ENCODE measurements around the gene LDAH.

LDAH gene

DNA sequence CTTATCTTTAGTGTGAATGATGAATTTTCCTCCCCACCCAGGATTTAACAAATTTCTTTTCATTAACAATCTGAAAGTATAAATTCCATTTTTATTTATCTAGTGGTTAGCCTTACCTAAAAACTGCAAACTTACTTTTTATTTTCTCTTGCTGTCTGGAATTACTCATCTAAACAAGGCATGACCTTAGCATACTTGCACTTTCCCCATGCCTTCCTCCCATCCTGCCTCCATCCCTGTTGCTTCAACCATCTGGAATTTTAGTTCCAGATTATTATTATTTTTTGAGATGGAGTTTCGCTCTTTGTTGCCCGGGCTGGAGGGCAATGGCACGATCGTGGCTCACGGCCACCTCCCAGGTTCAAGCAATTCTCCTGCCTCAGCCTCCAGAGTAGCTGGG lies 120.3 kb downstream of the LDAH start:
- no peaks in the 10 kb centered on the region for H3K9me3 ChIP-seq (ENCODE audit: control insufficient read depth, insufficient read depth, low read length)
- H3K27me3 ChIP-seq (ENCODE audit: control insufficient read depth, insufficient read depth, low read length): no peaks in the 10 kb centered on the region
- H3K27ac ChIP-seq (ENCODE audit: low read length): no peak overlapping the region
- no peaks in the 10 kb centered on the region for H3K36me3 ChIP-seq (ENCODE audit: control insufficient read depth, insufficient read depth, low read length)
- H3K4me1 ChIP-seq (ENCODE audit: control insufficient read depth, insufficient read depth, low read length): no peaks in the 10 kb centered on the region
- no CpG with 5 or more reads among the region's 5 CpGs for WGBS (ENCODE audit: insufficient coverage, insufficient read length)
- no peak overlapping the region for H3K4me3 ChIP-seq (ENCODE audit: low read length)
- no peak for DNase-seq (ENCODE audit: low read depth, low spot score)

DNA sequence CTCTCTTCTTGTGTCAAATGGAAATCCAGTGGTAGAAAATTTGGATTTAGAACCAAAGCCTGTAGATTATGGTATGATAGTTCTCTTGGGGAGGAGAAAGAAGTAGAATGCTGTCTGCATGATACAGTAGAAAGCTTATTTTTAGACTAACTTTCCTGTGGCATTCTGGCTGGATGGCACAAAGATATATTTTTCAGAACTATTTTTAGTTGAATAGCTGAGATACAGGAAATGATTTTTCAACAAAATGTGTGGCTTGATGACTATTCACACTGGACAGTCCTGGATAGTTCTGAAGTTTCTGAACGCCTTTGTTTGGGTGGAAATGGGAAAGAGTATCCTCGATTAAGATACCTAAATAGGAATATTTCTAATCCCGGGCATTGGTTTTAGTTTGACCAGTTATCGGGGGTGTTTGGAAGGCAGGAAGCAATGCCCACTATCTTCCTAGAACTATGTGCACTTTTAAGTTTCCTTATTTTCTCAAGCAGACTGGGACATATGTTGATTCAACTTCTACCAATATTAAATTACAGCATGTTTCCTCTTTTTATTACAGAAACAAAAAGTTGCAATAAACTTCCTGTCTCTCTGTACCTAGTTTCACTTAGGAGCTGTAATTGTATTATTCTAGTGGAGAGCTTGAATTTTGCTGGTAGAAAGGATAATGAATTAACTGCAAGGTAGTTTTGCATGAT lies 123.8 kb downstream of the LDAH start:
- Histone ChIP-seq H3K27me3 (ENCODE audit: control insufficient read depth, insufficient read depth, low read length) (no peaks in the 10 kb centered on the region), H3K36me3 (ENCODE audit: control insufficient read depth, insufficient read depth, low read length) (no peaks in the 10 kb centered on the region), H3K9me3 (ENCODE audit: control insufficient read depth, insufficient read depth, low read length) (no peaks in the 10 kb centered on the region), H3K4me1 (ENCODE audit: control insufficient read depth, insufficient read depth, low read length) (no peaks in the 10 kb centered on the region), H3K27ac (ENCODE audit: low read length) (no peak overlapping the region), H3K4me3 (ENCODE audit: low read length) (no peak overlapping the region)
- no CpG with 5 or more reads among the region's 4 CpGs for WGBS (ENCODE audit: insufficient coverage, insufficient read length)
- DNase-seq (ENCODE audit: low read depth, low spot score): no peak

DNA sequence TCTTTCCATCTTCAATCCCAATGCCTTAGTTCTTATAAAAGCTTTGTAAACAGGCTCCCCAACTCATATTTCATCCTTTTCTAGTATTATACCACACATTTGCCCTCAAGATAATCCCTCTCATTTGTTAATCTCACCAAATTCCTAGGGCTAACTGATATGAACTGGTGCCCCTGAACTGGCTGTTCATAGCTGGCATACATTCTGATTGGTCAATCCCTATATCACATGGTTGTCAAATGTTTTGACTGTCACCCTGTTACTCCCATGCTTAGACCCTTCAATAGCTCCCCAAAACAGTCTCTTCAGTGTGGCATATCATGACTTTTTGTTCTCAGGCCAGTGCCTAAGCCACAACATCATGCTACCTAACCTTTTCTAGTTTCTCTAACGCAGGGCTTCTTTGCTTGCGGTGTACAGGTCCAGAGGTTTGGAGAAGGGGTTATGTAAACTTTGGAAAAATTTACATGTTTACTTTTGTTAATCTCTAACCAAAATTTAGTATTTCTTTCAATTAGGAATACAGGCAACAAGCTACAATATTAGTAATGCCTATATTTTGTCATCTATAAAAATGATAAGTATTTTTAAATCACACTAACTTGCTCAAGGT lies 125.5 kb downstream of the LDAH start:
- H3K4me3 ChIP-seq (ENCODE audit: low read length): no peak overlapping the region
- no CpG with 5 or more reads among the region's 2 CpGs for WGBS (ENCODE audit: insufficient coverage, insufficient read length)
- H3K27me3 ChIP-seq (ENCODE audit: control insufficient read depth, insufficient read depth, low read length): no peaks in the 10 kb centered on the region
- H3K36me3 ChIP-seq (ENCODE audit: control insufficient read depth, insufficient read depth, low read length): no peaks in the 10 kb centered on the region
- no peak overlapping the region for H3K27ac ChIP-seq (ENCODE audit: low read length)
- DNase-seq (ENCODE audit: low read depth, low spot score): no peak
- H3K4me1 ChIP-seq (ENCODE audit: control insufficient read depth, insufficient read depth, low read length): no peaks in the 10 kb centered on the region
- H3K9me3 ChIP-seq (ENCODE audit: control insufficient read depth, insufficient read depth, low read length): no peaks in the 10 kb centered on the region

DNA sequence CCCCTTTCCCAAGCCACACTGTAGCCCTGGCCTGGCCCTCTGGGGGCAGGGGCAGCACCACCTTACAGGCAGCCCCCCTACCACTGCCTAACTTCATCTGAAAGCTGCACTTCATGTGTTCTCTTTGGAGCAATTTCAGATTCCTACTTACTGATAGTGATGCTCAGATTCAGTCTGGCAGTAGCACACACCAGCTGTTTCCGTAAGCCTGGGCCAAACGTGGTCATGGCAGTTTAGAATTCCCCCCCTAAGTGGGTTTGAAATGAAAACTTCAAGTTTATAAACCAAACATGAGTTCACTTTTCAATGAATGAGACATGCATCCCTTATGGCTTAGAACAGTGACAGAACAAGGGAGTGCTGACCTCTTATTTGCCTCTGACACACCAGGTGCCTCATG lies 126.5 kb downstream of the LDAH start:
- H3K36me3 ChIP-seq (ENCODE audit: control insufficient read depth, insufficient read depth, low read length): no peaks in the 10 kb centered on the region
- no CpG with 5 or more reads among the region's 2 CpGs for WGBS (ENCODE audit: insufficient coverage, insufficient read length)
- no peaks in the 10 kb centered on the region for H3K27me3 ChIP-seq (ENCODE audit: control insufficient read depth, insufficient read depth, low read length)
- no peaks in the 10 kb centered on the region for H3K9me3 ChIP-seq (ENCODE audit: control insufficient read depth, insufficient read depth, low read length)
- no peaks in the 10 kb centered on the region for H3K4me1 ChIP-seq (ENCODE audit: control insufficient read depth, insufficient read depth, low read length)
- DNase-seq (ENCODE audit: low read depth, low spot score): no peak
- no peak overlapping the region for H3K27ac ChIP-seq (ENCODE audit: low read length)
- no peak overlapping the region for H3K4me3 ChIP-seq (ENCODE audit: low read length)

DNA sequence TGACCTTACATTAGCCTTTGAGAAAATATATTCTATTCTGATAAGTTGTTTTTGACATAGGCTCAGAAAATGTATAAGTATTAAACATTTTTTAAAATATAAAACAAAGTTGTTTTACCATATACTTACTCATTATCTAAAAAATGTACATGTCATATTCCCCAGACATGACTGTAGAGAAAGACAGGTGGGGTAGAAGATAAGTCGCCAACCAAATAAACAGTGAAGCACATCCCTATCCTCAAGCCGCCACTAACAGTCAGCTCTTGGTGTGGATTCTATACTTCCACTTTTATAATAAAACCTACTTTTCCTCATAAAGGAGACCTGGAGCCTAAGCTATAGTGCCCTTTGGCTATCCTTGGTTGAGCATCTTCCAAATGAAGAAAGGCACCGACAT lies 129.6 kb downstream of the LDAH start:
- no peak overlapping the region for H3K4me3 ChIP-seq (ENCODE audit: low read length)
- no peak for DNase-seq (ENCODE audit: low read depth, low spot score)
- H3K4me1 ChIP-seq (ENCODE audit: control insufficient read depth, insufficient read depth, low read length): no peaks in the 10 kb centered on the region
- H3K36me3 ChIP-seq (ENCODE audit: control insufficient read depth, insufficient read depth, low read length): no peaks in the 10 kb centered on the region
- H3K27me3 ChIP-seq (ENCODE audit: control insufficient read depth, insufficient read depth, low read length): no peaks in the 10 kb centered on the region
- no CpG with 5 or more reads among the region's 3 CpGs for WGBS (ENCODE audit: insufficient coverage, insufficient read length)
- H3K9me3 ChIP-seq (ENCODE audit: control insufficient read depth, insufficient read depth, low read length): no peaks in the 10 kb centered on the region
- H3K27ac ChIP-seq (ENCODE audit: low read length): no peak overlapping the region

DNA sequence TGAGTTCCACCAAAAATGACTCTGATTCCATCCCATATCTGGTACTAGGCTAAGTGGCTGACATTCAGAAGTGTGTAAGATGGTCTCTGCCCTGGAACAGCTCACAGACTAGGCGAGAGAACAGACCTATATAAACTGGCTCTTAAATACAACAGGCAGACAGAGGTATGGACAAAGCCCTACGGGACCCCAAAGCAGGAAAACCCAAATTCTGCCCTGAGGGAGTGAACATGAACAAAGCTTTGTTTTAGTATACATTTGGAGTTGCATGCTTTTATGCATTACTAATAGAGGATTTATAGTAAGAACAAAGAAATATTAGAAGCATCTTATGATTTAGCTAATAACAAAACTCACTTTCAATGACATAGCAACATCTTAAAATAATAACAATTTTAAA lies 130.8 kb downstream of the LDAH start:
- no CpG with 5 or more reads among the region's 2 CpGs for WGBS (ENCODE audit: insufficient coverage, insufficient read length)
- H3K27me3 ChIP-seq (ENCODE audit: control insufficient read depth, insufficient read depth, low read length): no peaks in the 10 kb centered on the region
- no peak for DNase-seq (ENCODE audit: low read depth, low spot score)
- H3K4me1 ChIP-seq (ENCODE audit: control insufficient read depth, insufficient read depth, low read length): no peaks in the 10 kb centered on the region
- H3K9me3 ChIP-seq (ENCODE audit: control insufficient read depth, insufficient read depth, low read length): no peaks in the 10 kb centered on the region
- no peaks in the 10 kb centered on the region for H3K36me3 ChIP-seq (ENCODE audit: control insufficient read depth, insufficient read depth, low read length)
- no peak overlapping the region for H3K4me3 ChIP-seq (ENCODE audit: low read length)
- H3K27ac ChIP-seq (ENCODE audit: low read length): no peak overlapping the region

DNA sequence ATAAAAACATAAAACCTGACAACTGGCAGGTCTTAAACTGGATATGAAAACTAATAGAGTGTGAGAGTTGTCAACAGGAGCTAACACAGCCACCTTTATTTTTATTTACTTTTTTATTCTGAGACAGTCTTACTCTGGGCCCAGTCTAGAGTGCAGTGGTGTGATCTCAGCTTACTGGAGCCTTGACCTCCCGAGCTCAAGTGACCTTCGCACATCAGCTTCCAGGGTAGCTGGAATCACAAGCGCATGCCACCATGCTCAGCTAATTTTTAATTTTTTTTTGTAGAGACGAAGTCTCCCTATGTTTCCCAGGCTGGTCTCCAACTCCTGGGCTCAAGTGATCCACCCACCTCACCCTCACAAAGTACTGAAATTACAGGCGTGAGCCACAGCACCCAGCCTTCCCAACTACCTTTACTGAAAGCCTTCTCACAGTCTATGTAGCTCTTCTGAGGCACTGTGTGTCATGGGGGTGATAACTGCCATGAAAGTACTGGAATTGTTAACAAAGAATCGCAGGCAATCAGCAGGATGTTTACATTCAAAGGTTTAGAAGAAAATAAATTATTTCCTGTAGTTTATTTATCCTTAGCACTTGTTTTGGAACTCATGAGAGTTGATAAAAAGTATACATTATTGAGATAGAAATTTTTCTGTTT lies 131.7 kb downstream of the LDAH start:
- H3K4me1 ChIP-seq (ENCODE audit: control insufficient read depth, insufficient read depth, low read length): no peaks in the 10 kb centered on the region
- no peak for DNase-seq (ENCODE audit: low read depth, low spot score)
- H3K27ac ChIP-seq (ENCODE audit: low read length): no peak overlapping the region
- H3K4me3 ChIP-seq (ENCODE audit: low read length): no peak overlapping the region
- H3K9me3 ChIP-seq (ENCODE audit: control insufficient read depth, insufficient read depth, low read length): no peaks in the 10 kb centered on the region
- no peaks in the 10 kb centered on the region for H3K27me3 ChIP-seq (ENCODE audit: control insufficient read depth, insufficient read depth, low read length)
- no peaks in the 10 kb centered on the region for H3K36me3 ChIP-seq (ENCODE audit: control insufficient read depth, insufficient read depth, low read length)
- no CpG with 5 or more reads among the region's 6 CpGs for WGBS (ENCODE audit: insufficient coverage, insufficient read length)

DNA sequence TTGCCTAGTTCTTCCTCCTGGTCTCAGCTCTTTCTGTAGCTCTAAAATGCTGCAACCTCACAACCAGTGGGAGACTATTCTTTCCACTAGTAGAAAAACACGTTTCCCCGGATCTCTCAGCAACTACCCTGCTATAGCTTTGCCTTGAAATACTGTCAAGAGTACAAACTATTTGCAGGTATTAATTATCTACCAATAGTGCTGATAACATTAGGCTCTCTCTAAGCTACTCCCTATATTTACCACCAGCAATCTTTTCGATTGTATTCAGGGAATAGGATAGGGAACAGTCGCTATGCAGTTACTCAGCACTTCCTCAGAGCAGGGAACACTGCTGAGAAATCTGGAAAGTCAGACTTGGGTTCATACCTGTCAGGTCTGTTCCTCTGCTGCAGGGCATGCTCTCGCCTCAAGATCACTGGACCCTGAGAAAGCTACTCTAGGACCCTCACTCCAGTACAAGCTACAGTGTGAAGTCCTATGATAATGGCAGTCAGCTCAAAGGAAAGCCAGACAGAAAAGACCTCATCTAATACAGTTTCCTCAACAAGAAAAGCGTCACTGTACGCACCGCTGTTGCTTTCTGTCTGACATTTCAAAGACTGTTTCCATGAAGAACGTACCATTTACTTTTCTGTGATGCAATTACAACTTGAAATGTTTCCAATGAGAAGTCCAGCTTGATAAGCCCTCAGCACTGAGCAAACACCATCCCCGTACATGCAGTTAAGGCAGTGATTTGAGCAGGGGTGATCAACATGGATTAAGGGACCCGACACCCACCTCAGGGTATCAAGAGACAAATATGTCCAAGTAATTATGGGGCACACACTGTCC lies 133.3 kb downstream of the LDAH start:
- Histone ChIP-seq H3K4me1 (ENCODE audit: control insufficient read depth, insufficient read depth, low read length) (no peaks in the 10 kb centered on the region), H3K4me3 (ENCODE audit: low read length) (no peak overlapping the region)
- no CpG with 5 or more reads among the region's 11 CpGs for WGBS (ENCODE audit: insufficient coverage, insufficient read length)

DNA sequence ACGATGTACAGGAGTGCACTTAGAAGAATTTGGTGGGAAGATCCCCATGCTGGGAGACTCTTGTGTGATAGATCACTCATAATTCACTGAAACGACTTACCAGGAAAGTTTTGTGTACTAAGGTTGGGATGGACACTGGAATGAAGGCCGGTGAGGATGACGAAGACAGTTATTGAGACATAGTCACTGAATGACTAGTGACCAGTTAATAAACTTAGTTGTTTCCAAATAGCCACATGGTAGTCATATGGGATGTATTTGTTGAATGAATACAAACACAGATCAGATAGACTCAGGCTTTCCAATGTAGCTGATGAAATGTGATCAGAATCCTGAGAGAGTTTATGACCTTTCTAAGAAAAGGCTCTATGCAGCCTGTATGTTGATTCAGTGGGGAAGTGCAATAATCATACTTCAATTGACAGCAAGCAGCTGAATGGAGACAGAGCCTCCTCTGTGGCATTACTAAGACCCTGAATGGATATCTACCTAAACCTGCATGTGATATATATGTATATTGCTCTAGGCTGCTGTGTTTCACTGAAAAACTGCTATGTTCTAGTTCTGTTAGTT lies 135.6 kb downstream of the LDAH start:
- H3K36me3 ChIP-seq (ENCODE audit: control insufficient read depth, insufficient read depth, low read length): no peaks in the 10 kb centered on the region
- H3K4me3 ChIP-seq (ENCODE audit: low read length): no peak overlapping the region
- no peaks in the 10 kb centered on the region for H3K9me3 ChIP-seq (ENCODE audit: control insufficient read depth, insufficient read depth, low read length)

More for the DNA sequence above, 133.3 kb downstream of the LDAH start:
- H3K36me3 ChIP-seq (ENCODE audit: control insufficient read depth, insufficient read depth, low read length): no peaks in the 10 kb centered on the region
- H3K27me3 ChIP-seq (ENCODE audit: control insufficient read depth, insufficient read depth, low read length): no peaks in the 10 kb centered on the region
- H3K9me3 ChIP-seq (ENCODE audit: control insufficient read depth, insufficient read depth, low read length): no peaks in the 10 kb centered on the region
- H3K27ac ChIP-seq (ENCODE audit: low read length): no peak overlapping the region
- DNase-seq (ENCODE audit: low read depth, low spot score): no peak

DNA sequence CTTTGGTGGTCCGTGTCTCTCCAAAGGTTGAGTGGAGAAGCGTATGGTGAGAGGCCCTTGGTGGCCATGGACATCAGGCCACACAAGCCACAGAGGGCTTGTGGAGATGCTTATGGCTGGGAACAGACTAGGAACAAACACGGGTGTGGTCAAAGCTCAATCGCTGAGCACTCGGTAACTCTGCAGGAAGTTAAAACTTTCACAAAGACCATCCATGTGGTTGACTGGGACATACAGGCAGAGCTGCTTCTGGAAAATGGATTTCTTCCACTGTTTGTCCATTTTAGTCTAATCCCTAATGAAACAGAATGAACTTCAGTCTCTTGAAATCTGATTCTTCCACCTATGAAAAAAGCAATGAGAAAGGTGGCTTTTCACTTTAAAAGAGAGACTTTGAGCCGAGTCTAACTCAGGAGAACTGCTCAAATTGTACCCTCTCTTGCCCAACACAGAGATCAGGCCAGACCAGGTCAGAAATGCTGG lies 138.3 kb downstream of the LDAH start:
- no peak for DNase-seq (ENCODE audit: low read depth, low spot score)
- Histone ChIP-seq H3K27me3 (ENCODE audit: control insufficient read depth, insufficient read depth, low read length) (no peaks in the 10 kb centered on the region), H3K4me1 (ENCODE audit: control insufficient read depth, insufficient read depth, low read length) (no peaks in the 10 kb centered on the region), H3K36me3 (ENCODE audit: control insufficient read depth, insufficient read depth, low read length) (no peaks in the 10 kb centered on the region), H3K27ac (ENCODE audit: low read length) (no peak overlapping the region), H3K9me3 (ENCODE audit: control insufficient read depth, insufficient read depth, low read length) (no peaks in the 10 kb centered on the region), H3K4me3 (ENCODE audit: low read length) (no peak overlapping the region)
- no CpG with 5 or more reads among the region's 6 CpGs for WGBS (ENCODE audit: insufficient coverage, insufficient read length)

More for the DNA sequence above, 135.6 kb downstream of the LDAH start:
- Histone ChIP-seq H3K27ac (ENCODE audit: low read length) (no peak overlapping the region), H3K27me3 (ENCODE audit: control insufficient read depth, insufficient read depth, low read length) (no peaks in the 10 kb centered on the region), H3K4me1 (ENCODE audit: control insufficient read depth, insufficient read depth, low read length) (no peaks in the 10 kb centered on the region)
- no peak for DNase-seq (ENCODE audit: low read depth, low spot score)
- no CpG with 5 or more reads among the region's 4 CpGs for WGBS (ENCODE audit: insufficient coverage, insufficient read length)
